HUDEP-2 (cell line): ENCODE measurements around the gene ABCB6.

Experiments
- DNase-seq, 76 experiments: peaks; one replicate each; lab custom pipeline; 2025; ENCODE audit not compliant: unreplicated experiment in 76 of 76; lab: John Stamatoyannopoulos, UW

The ABCB6 gene

DNA sequence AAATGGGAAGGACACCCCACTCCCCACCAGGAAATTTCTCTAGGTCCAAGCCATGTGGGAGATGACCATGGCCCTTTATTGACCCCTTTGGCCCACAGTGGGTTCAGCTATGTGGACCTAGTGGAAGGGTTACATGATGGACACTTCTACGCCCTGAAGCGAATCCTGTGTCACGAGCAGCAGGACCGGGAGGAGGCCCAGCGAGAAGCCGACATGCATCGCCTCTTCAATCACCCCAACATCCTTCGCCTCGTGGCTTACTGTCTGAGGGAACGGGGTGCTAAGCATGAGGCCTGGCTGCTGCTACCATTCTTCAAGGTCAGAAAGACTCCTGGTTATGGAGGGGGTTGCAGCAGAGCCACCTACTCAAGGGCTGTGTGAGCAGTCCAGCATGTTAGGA lies 27.8 kb upstream of the ABCB6 start:
- DNase-seq, result no peak

DNA sequence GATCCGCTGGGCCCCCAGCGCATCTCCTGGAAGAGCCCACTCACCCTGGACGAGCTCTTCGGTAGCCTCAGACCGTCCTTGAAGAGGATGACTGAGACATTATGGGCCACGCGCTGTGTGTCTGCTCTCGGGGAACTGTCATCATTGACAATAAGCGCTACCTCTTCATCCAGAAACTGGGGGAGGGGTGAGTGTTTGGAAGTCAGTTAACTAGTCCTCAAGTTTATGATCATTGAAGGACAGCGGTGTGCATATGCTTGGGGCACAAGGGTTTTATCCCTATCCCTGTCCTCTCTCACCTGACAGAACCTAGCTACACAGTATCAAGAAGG lies 27.1 kb upstream of the ABCB6 start:
- DNase-seq, result no peak

DNA sequence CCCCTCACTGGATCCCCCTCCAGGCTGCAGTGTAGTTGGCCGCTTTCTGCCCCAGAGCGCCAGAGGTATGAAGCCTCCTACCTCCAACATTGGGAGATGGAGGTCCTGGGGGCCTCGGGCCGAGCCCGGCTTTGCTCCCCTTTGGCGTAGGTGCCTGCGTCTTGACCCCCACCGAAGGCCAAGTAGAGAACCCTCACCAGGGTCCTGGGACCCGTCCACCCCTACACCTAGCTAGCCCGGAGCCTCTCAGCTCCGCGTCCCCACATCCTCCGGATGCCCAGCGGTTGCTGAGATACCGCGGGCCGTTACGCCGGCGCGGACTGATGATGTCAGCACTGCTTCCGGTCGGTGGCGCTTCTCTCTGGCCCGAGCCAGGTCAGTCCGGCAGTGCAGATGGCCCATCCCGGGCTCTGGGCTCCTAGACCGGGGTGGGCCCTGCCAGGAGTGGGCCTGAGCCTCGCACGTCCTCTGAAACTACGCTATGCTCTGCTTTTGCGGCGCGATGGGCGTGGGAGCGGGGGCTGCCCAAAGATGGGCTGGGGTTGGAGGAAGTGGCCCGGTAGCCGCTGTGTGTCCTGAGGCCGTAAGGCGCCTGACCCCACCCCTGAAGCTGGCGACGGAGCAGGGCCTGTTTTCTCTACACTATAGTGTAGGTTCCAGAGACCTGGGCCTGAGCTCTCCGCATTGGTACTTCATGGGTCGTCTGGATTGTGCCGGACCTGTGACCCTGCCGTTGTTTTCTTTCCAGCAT lies 26.6 kb upstream of the ABCB6 start, which contains the start of the genes GLB1L and STK16:
Gene GLB1L, minus strand, starts transcription at position 297 of the 751 bp plus-strand sequence. CDS start 1,871 bp downstream, outside the sequence.
Gene STK16, plus strand, starts transcription at position 332 of the 751 bp plus-strand sequence. CDS start 521 bp downstream, outside the sequence.
- DNase-seq, result peak in 75 of 76 experiments; percentile 27 to 92 (median 77)

DNA sequence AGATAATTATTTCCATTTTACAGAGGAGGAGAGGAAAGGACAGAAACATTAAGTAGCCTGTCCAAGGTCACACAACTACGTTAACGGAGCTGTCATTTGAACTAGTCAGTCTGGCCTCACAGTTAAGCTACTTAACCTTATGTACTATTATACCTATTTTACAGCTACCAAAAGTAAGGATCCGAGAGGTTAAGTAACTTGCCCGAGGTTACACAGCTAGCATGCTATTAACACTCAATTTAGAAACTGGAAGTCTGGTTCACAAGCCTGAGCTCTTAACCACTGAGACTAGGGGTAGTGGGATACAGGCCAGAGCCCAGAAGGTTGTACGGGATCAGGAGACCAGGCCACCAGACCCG lies 26.0 kb upstream of the ABCB6 start:
- DNase-seq, result no peak

DNA sequence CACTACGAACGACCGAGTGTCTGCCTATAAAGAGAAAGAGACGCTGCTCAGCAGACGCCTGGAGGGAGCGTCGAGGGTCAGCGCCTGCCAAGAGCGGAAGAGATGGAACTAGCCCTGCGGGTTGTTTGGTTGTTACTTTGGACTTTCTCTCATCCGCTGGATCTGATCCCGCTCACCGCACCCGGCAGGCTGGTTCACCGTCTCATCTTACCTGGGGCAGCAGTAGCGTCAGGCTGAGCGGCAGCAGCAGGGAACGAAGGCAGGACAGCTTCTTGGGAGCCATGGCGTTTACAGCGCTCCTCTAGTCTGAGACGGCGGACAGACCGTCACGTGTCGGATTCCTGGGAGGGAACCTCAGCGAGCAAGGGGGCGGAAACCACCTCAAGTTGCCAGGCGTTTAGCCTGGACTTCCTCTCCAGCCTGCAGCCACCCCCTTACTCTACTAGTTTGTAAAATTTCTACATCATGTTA lies 24.6 kb upstream of the ABCB6 start:
- no peak for DNase-seq

DNA sequence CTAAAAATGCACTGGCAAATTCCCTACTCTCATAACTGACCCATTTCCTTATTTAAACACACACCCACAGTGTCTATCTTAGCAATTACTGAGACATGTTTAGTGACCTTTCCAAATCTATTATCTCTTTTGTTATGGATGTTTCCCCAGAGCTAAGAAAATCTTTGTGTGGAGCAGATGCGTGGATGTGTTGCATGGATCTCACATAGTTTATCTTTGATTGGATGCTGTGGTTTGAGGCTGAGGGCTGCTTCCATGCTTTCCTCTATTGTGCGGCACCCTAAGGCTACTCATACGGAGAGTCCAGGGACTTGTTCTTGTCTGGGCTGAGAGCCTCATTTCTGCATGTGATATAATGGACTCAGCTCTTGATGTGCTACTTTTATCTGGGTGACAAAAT lies 15.6 kb upstream of the ABCB6 start:
- no peak for DNase-seq

DNA sequence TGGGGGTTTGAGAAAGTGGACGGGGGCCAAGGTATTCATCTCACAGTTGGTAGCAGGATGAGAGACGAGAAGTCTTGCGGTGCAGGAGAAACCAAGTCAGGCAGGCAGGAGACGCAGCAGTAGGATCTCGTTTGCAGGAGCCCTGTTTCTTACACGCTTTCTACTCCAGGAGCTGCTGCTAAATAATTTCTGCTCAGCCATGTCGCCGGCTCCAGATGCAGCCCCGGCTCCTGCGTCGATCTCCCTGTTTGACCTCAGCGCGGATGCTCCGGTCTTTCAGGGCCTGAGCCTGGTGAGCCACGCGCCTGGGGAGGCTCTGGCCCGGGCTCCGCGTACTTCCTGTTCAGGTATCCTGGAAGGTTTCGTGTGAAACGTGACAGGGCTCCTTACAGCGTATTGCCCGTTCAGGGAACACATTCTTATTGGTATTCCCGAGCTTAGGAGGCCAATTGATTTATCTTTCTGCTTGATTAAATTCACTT lies 11.3 kb upstream of the ABCB6 start:
- peak in 35 of 76 experiments; percentile 1 to 61 (median 25) for DNase-seq

DNA sequence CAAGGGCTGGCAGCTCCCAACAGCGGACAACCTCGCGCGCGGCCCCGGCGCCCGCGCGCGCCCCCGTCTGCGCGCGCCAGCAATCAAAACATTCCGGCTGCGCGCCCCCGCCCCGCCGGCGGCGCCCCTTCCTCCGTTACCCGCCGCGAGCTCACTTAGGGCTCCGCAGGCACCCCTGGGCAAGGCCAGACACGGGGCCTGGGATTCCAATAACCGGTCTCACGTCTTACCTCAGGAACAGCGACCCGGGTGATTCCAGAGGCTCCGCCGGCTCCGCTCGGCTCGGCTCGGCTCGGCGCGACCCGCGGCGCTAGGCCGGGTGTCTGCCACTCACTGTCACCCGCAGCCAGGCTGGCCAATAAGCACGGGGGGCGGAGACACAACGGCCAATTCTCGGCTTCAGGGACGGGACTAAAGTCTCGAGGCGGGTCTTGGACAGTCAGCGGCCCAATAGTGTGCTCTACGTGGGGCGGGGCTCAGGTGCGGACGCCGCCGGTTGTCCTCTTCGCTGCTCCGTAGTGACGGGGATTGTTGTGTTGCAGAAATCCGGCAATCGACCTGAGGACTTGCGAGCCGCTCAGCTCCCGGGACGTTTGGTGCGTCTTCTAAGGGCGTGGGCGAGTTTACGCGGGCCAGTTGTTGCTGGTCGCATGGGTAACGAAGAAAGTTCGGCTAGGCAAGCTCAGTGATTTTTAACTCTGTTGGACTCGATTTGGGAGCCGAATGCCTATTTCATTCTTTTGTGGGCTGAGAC lies 10.7 kb upstream of the ABCB6 start, which contains the start of the genes ANKZF1 and ATG9A:
Gene ANKZF1, plus strand, starts transcription at position 502 of the 754 bp plus-strand sequence. CDS start 452 bp downstream, outside the sequence.
Gene ATG9A, minus strand, starts transcription at position 332 of the 754 bp plus-strand sequence. CDS start 1,612 bp downstream, outside the sequence.
- peak in 75 of 76 experiments; percentile 53 to 99 (median 97) for DNase-seq

DNA sequence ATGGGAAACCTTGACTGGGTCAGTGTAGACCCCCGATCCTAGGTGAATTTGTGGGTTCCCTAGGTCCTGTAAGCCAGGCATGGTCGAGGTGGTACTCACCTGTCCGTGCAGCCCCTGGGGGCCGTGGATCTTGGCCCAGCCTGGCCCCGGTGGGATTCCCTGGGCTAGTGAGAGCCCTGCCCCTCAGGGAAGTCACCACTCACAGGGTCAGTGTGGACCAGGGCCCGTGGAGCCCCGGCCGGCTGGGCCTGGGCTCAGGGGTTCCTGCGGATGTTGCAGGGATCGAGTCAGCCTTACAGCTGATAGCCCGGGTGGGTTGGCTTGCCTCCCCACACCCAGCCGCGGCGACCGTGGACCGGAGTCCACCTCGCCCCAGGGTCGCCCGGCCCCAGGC lies 10.2 kb upstream of the ABCB6 start:
- peak in 1 of 76 experiments; percentile 4 for DNase-seq

DNA sequence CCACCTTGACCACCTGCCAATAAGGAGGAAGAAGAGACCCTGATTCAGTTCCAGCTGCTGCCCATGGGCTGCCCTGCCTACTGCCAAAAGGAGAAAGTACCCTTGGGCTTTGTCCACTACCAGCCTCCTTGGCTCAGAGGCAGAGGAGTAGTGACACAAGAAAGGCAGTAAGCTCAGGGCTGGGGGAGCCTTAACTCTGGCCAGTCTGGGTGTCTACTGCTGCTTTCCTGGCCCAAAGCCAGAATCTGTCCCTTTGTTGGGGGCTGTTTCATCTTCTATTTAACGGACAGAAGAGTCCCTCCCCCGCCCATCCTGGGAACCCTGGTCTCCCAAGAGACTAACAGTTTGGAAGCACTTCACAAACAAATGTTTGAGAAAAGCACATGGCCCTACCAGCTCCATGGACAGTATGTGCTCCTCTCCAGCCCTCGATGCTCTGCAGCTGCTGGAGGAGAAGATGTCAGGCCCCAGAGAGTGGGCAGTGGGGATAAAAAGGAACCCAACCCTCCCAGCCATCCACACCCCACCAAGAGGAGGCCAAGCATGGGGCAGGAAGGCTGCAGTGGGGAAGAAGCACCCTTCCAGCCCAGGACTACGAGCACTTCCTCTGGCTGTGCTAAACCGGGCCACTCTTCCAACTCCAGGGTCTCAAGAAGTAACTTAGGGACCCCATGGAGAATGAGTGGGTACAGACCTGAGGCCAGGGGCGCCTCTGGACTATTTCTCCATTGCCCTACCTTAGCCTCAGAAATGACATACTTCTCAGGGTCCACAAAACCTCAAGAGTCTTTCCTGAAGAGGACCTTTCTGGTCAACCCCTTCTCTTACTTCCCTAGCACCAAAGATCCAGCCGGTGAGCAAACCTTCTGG lies 9.5 kb upstream of the ABCB6 start:
- peak in 9 of 76 experiments; percentile 7 to 34 (median 21) for DNase-seq

DNA sequence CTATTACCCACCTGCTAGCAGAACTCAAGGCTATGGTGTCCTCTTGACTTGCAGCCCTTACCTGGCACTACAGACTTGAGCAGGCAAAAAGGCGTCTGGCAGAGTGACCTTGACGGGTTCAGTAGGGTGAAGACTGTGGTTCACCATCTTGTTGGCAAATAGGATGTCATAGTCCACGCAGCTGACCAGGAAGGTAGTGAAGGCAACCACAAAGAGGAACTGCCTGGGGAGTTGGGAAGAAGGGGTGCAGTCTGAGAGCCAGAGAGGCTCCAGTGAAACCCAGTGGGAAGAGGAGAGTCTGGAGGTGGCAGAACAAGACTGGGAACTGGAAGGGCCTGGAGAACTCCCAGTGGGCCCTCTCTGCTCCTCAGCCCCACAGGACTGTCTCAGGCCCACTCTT lies 6.6 kb upstream of the ABCB6 start:
- no peak for DNase-seq

DNA sequence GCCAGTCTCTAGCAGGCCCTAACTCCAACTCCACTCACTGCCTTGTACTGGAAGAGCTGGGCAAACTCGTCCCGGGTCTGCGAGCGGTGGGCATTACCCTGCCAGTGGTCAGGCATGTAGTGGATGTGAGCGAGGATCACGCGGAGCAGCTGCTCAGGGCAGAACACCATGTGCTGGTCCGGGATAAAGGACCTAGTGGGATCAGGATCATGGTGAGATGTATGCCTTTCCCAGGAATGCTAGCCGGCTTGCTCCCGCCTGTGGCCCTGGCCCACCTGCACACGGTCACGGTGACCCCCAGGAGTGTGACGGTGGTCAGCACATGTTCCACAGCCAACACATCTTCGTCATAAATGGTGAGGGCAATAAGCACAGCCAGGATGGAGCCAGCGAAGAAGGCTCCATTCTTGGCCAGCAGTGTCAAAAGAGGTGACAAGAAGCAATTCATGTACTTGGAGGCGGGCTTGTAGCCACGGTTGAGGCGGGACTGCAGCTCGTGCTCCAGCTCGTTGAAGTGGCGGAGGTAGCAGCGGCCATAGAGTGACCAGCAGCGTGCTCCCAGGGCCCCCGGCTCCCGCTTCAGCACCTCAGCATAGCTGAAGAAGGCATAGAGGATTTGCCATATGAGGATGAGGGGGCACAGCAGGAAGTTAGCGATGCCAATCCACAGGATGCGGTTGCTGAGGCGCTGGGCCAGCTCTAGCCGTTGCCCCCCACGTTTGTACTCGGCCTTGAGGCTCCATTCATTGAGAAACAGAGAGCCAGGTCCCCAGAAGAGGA lies 5.3 kb upstream of the ABCB6 start:
- DNase-seq, result no peak

DNA sequence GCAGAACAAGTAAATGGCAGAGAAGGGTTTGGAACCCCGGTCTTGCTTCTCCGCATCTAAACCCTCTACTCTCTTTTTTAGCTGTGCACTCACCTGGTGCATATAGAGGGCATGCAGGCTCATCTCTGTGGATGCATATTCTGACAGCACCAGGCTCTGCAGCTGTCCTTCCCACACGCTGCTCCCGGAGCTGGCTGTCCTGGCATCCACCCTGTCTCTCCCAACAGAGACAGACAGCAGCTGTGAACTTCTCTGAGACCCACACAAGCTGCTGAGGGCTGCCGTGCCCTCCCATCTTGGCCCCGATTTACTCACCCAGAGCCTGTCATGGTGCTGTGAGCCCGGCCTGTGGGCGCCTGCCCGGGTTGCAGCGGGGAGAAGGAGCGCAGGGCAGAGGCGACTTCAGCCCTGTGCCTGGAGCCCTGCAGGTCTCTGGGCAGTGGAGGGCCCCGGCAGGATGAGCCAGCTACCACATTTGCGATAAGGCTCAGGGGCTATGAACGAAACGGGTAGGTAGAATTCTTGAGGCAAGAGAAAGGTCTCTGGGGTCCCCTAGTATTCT lies 3.3 kb upstream of the ABCB6 start:
- no peak for DNase-seq

DNA sequence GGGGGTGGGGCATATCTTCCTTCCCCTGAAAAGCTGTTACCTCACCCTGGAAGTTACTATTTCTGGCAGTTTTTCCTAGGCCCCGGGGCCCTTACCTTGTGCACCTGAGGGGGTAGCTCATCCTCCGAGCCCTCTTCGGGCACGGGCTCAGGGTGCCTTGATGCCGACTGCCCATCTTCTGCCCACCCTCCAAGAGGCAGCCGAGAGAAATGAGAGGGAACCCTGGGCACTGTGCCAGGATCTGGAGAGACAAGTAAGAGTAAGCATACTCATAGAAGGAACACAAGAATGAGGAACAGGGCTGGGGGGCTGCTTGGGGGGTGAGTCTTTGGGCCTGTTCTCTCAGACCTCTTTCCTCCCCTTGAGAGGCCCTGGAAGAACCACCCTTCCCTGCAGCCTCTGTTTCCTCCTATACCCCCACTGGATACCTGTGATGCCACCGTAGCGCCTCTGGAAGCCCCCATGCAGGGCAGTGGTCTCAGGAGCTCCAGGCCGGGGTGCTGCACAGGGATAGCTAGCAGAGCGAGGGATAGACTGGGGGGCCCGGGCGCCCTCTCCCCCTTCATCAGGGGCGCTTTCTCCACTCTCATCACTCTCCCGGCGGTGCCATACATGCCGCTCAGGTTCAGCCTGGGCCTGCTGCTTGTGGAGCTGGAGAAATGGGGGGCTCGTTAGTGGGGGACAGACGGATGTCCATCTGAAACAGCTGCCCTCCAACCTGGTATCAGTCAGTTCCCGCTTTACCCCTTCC lies 2.1 kb upstream of the ABCB6 start:
- DNase-seq, result peak in 1 of 76 experiments; percentile 4

DNA sequence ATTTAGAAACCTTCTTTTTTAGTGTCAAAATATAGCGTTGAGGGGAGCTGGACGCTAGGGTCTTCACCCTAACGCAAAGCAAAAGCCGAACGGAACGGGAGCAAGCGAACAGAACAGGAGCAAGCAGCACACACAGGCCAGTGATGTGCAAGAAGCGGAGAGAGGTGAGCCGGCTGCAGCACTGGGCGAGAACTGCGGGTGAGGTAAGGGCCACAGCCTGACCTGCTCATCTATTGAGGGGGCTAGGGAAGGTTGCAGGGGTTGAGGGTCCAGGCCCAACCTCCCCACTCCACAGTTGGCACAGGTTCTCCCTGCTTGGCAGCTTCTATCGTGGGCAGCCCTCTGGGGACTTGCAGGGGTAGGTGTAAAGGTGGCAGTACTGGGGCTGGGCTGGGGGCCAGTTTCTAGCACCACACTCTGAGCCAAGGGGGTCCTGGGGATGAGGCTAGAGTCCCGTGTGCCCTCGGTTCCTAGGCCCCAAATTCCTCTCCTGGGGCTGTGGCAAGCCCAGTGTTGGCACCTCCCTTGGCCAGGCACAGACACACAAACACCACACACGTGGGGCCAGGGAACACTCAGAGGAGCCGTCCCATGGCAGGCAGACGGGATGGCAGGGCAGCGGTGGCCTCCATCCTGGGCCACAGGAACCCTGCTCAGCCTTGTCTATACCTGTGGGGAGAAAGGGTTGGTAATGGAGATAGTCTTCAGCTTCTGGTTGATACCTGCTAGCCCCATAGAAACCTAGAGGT lies 1.2 kb upstream of the ABCB6 start:
- no peak for DNase-seq

DNA sequence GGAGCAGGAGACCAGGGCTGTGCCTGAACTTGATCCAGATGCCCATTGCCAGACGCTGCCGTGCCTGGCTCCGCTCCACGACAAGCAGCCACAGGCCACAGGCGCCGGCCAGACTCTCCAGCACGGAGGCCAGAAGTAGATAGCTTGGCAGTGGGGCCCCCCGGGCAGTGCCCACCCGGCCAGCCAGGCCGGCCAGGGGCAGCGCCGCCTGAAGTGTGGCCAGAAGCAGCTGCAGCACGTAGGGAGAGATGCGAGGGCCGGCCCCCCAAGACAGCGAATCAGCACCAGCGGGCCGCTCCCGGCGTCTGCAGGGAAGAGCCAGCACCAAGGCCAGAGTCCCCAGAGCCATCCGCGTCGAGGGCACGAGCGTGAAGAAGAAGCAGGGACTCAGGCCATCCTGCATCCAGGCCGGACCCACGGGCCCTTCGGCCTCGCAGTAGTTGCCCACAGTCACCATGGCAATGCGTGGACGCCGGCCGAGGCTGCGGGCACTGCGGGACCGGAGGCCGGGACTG lies 484 bp downstream of the ABCB6 start:
- DNase-seq, result peak in 53 of 76 experiments; percentile 31 to 88 (median 64)

DNA sequence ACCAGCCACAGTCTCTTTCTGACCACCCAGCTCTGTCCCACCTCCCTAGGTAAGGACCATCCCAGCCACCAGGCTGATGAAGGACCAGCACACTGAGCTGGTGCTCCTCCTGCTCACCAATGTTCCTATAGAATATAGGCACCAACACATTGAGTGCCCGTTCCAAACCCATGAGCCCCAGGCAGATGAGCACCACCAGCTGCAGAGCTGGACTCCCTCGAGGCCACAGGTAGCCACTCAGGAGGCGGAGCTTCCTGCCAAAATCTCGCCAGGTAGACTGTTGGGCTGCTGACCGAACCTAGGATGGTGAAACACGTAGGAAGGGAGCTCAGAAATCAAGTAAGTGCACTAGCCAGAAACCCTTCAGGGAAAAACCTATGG lies 2.2 kb downstream of the ABCB6 start:
- DNase-seq, result no peak
